HepG2 (cell line): Measurements from ENCODE around the gene ZNF792. TPM values are rescaled to one million over a fixed set of nuclear protein-coding genes. Genes with fewer than 3 reads are reported as not detected.

Experiments
- ATAC-seq: fragments of 200-7000 bp; cut with Tn5 transposase; 3 replicates; pipeline ENCODE4 v1.9.1; 2020; ENCODE audit warnings: mild to moderate bottlenecking, moderate library complexity
- BruUV-seq: library from RNA; stranded (reverse); fragments of 400-500 nt; replicated peaks from 2 replicates; lab custom pipeline; 2021; lab: Mats Ljungman, UMichigan
- CTCF ChIA-PET: fragments of 300-600 bp; formaldehyde crosslinking; extraction: SDS; loops from one replicate; lab custom pipeline; 2021; ENCODE audit warnings: low total read pairs, inconsistent platforms, low intra/inter-chr PET ratio; lab: Yijun Ruan, JAX
- POLR2A ChIA-PET: fragments of 350-600 bp; sonication (Branson Sonifier 250); formaldehyde crosslinking; loops from one replicate; lab custom pipeline; 2020; ENCODE audit warnings: antibody characterized with exemption, inconsistent platforms; lab: Yijun Ruan, JAX
- DNase-seq: peaks from one replicate; pipeline ENCODE4 v3.0.0-alpha.2; 2015; ENCODE audit warnings: low spot score
- FAIRE-seq: peaks from 3 replicates; lab custom pipeline; 2011; peaks lifted over from hg19 to GRCh38; lab: Jason Lieb, UNC
- H2AFZ ChIP-seq: one replicate; pipeline ENCODE4 v1.6.1; 2011; ENCODE audit warnings: low read length, inconsistent platforms
- H3K27ac ChIP-seq: fragments of 300-600 bp; 3 replicates; pipeline ENCODE4 v1.8.0; 2011; ENCODE audit warnings: mixed run types, mild to moderate bottlenecking, mixed read lengths, low read length, inconsistent platforms; ENCODE audit not compliant: insufficient read depth; ENCODE audit errors: extremely low read length
- H3K27me3 ChIP-seq, 2 experiments: fragments of 200-600 bp in 1 of 2; 2 replicates in 1 of 2; 3 replicates in 1 of 2; pipeline versions ENCODE4 v1.6.0 to v1.8.0; 2011; ENCODE audit warnings: low read length in 2 of 2, mild to moderate bottlenecking in 2 of 2, moderate library complexity in 2 of 2, inconsistent platforms in 1 of 2; ENCODE audit not compliant: insufficient read depth in 2 of 2, control insufficient read depth in 1 of 2
- H3K36me3 ChIP-seq, 2 experiments: fragments of 200-600 bp in 1 of 2; replicated peaks in 1 of 2; 2 replicates in 1 of 2; 3 replicates in 1 of 2; pipeline versions ENCODE4 v1.5.1 to v1.8.0; 2011; ENCODE audit warnings: low read length in 2 of 2, inconsistent platforms in 1 of 2; ENCODE audit not compliant: insufficient read depth in 2 of 2, control insufficient read depth in 1 of 2
- H3K4me1 ChIP-seq: 2 replicates; pipeline ENCODE4 v1.5.1; 2012; ENCODE audit warnings: low read length, inconsistent platforms; ENCODE audit not compliant: insufficient read depth
- H3K4me2 ChIP-seq: 2 replicates; pipeline ENCODE4 v1.6.0; 2011; ENCODE audit warnings: low read depth, low read length, inconsistent platforms
- H3K4me3 ChIP-seq, 3 experiments: fragments of 200-600 bp in 1 of 3; sonication (generic), shearing (Covaris generic) in 1 of 3; replicated peaks in 1 of 3; 2 replicates each; pipeline ENCODE4 v1.5.1; 2011 to 2016; ENCODE audit warnings: low read length in 3 of 3, inconsistent platforms in 2 of 3, low read depth in 2 of 3, mild to moderate bottlenecking in 2 of 3, control low read depth in 1 of 3, mixed read lengths in 1 of 3; ENCODE audit not compliant: insufficient read depth in 1 of 3
- H3K79me2 ChIP-seq: one replicate; pipeline ENCODE4 v1.6.1; 2011; ENCODE audit warnings: low read length, inconsistent platforms; ENCODE audit not compliant: insufficient read depth
- H3K9ac ChIP-seq: 2 replicates; pipeline ENCODE4 v1.6.0; 2011; ENCODE audit warnings: mild to moderate bottlenecking, low read depth, low read length, inconsistent platforms; ENCODE audit not compliant: insufficient read depth
- H3K9me3 ChIP-seq: 2 replicates; pipeline ENCODE4 v1.5.1; 2012; ENCODE audit warnings: mild to moderate bottlenecking, low read length
- H4K20me1 ChIP-seq: 2 replicates; pipeline ENCODE4 v1.6.0; 2011; ENCODE audit warnings: inconsistent platforms, mild to moderate bottlenecking, low read length, moderate library complexity; ENCODE audit not compliant: insufficient read depth
- CENPT ChIP-seq: sonication (generic); formaldehyde crosslinking; IDR thresholded peaks from 2 replicates; pipeline ENCODE4 v1.8.0; 2022; ENCODE audit warnings: low read depth, mild to moderate bottlenecking, moderate library complexity, missing genetic modification reagents
- FOXA1 ChIP-seq, 2 experiments: fragments of 450-650 bp in 1 of 2; sonication (generic) in 1 of 2; formaldehyde crosslinking in 1 of 2; IDR thresholded peaks; 2 replicates each; pipeline versions ENCODE4 v1.4.0 to v1.6.1; 2016 to 2020; ENCODE audit warnings: missing genetic modification reagents in 1 of 2
- FOXC1 ChIP-seq: sonication (generic); formaldehyde crosslinking; IDR thresholded peaks from 2 replicates; pipeline ENCODE4 v1.8.0; 2022; ENCODE audit warnings: mild to moderate bottlenecking, missing genetic modification reagents, borderline replicate concordance
- HOXA9 ChIP-seq: sonication (generic); formaldehyde crosslinking; IDR thresholded peaks from 2 replicates; pipeline ENCODE4 v1.8.1; 2022; ENCODE audit warnings: missing genetic modification reagents, mild to moderate bottlenecking, moderate library complexity, borderline replicate concordance
- JDP2 ChIP-seq: sonication (generic); formaldehyde crosslinking; IDR thresholded peaks from 2 replicates; pipeline ENCODE4 v1.8.1; 2022; ENCODE audit warnings: missing genetic modification reagents, borderline replicate concordance
- JUND ChIP-seq: sonication (generic); formaldehyde crosslinking; IDR thresholded peaks from 2 replicates; pipeline ENCODE4 v1.8.0; 2022; ENCODE audit warnings: mild to moderate bottlenecking, missing genetic modification reagents
- MEIS2 ChIP-seq: sonication (generic); formaldehyde crosslinking; IDR thresholded peaks from 2 replicates; pipeline ENCODE4 v1.9.0; 2021; ENCODE audit warnings: mild to moderate bottlenecking, missing genetic modification reagents
- PAWR ChIP-seq: sonication (generic); formaldehyde crosslinking; IDR thresholded peaks from 2 replicates; pipeline ENCODE4 v1.4.0; 2020; ENCODE audit warnings: missing genetic modification reagents, mild to moderate bottlenecking, borderline replicate concordance
- SAP130 ChIP-seq: IDR thresholded peaks from 2 replicates; pipeline ENCODE4 v1.6.1; 2016; ENCODE audit warnings: low read depth
- SOX6 ChIP-seq, 2 experiments: fragments of 450-650 bp in 1 of 2; sonication (generic) in 1 of 2; formaldehyde crosslinking in 1 of 2; IDR thresholded peaks; 2 replicates each; pipeline versions ENCODE4 v1.4.0 to v1.6.1; 2017 to 2020; ENCODE audit warnings: antibody characterized with exemption in 1 of 2, mild to moderate bottlenecking in 1 of 2, missing genetic modification reagents in 1 of 2
- U2AF1 ChIP-seq: fragments of 200-400 bp; formaldehyde crosslinking; optimal IDR thresholded peaks from 2 replicates; pipeline ENCODE3; 2017; ENCODE audit warnings: mild to moderate bottlenecking, low read depth, low read length
- ZFP37 ChIP-seq: sonication (generic); formaldehyde crosslinking; IDR thresholded peaks from 2 replicates; pipeline ENCODE4 v1.4.0; 2020; ENCODE audit warnings: missing genetic modification reagents, borderline replicate concordance
- ZFP41 ChIP-seq: sonication (generic); formaldehyde crosslinking; IDR thresholded peaks from 2 replicates; pipeline ENCODE4 v1.4.0; 2020; ENCODE audit warnings: mild to moderate bottlenecking, missing genetic modification reagents, borderline replicate concordance
- ZNF20 ChIP-seq: sonication (generic); formaldehyde crosslinking; IDR thresholded peaks from 2 replicates; pipeline ENCODE4 v1.4.0; 2020; ENCODE audit warnings: mild to moderate bottlenecking, moderate library complexity, missing genetic modification reagents
- ZNF264 ChIP-seq: sonication (generic); formaldehyde crosslinking; IDR thresholded peaks from 2 replicates; pipeline ENCODE4 v1.4.0; 2020; ENCODE audit warnings: missing genetic modification reagents
- ZNF296 ChIP-seq: sonication (generic); formaldehyde crosslinking; conservative IDR thresholded peaks from 2 replicates; pipeline ENCODE4 v1.5.0; 2020; ENCODE audit warnings: mild to moderate bottlenecking, missing genetic modification reagents
- ZNF451 ChIP-seq: sonication (generic); formaldehyde crosslinking; IDR thresholded peaks from 2 replicates; pipeline ENCODE4 v1.5.0; 2020; ENCODE audit warnings: mild to moderate bottlenecking, missing genetic modification reagents
- ZNF792 ChIP-seq: IDR thresholded peaks from 2 replicates; pipeline ENCODE4 v1.6.1; 2016
- ZNF891 ChIP-seq: sonication (generic); formaldehyde crosslinking; IDR thresholded peaks from 2 replicates; pipeline ENCODE4 v1.5.0; 2020; ENCODE audit warnings: mild to moderate bottlenecking, missing genetic modification reagents
- WGBS: methylation state at CpG from one replicate; pipeline ENCODE4 v1.1.6; 2017; ENCODE audit warnings: low lambda C conversion rate; 5-methylcytosine and 5-hydroxymethylcytosine counted together
- in situ Hi-C: cut with HindIII; loops from 2 replicates; pipeline ENCODE4 v1.10.0; 2017; ENCODE audit warnings: low pct_unique_long_range_greater_than_20kb; ENCODE audit not compliant: extremely low pct_ligation_motif_present
- intact Hi-C: fragments of 100-400 bp; cut with micrococcal nuclease; formaldehyde crosslinking; loops from one replicate; pipeline ENCODE4 v1.10.0; 2022; ENCODE audit not compliant: unreplicated experiment
- polyA plus RNA-seq, 8 experiments: library from polyadenylated mRNA; depleted of rRNA in 3 of 8; stranded (reverse) in 7 of 8; unstranded in 1 of 8; fragments of >200 nt; fragmentation: Illumina TruSeq in 4 of 8; extraction: Trizol in 4 of 8; gene quantifications; 2 replicates each; pipeline versions ENCODE4 v1.2.1 to v1.2.3, GENCODE V29; 2011 to 2016; ENCODE audit warnings: low read depth in 4 of 8, missing spikeins in 1 of 8, mixed read lengths in 1 of 8; ENCODE audit not compliant: insufficient read depth in 1 of 8
- total RNA-seq, 5 experiments: library from RNA; depleted of rRNA; stranded (reverse); fragments of >200 nt; fragmentation: Illumina TruSeq; extraction: Trizol; gene quantifications; 2 replicates each; pipeline ENCODE4 v1.2.3, GENCODE V29; 2016; ENCODE audit warnings: low read depth in 1 of 5
- TF ChIP-seq, protein P1 (sequence below): IDR thresholded peaks from 2 replicates; pipeline ENCODE4 v1.6.1; 2012; ENCODE audit warnings: low read length, improper control_type of control experiment

The ZNF792 gene
- total and polyA plus RNA-seq, 2 of the 13 experiments (the other 11 are each of a cell fraction or from before 2014, with no cell fraction given) = 5.5 to 11.5 TPM

DNA sequence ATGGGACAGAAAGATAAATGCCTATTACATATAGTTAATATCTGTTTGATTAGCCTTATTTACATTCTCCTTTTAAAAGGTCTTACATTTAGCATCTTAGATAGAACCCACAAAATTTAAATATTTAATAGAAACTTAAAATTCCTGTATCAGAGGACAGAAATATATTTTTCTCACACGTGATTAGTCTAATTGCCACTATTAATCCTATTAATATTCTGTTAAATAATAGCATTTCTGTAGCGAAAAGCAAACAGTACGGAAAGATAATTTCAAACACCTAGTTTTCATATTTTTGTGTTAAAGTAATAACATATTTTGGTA, 37.7 kb downstream of the ZNF792 start (continued):
- no peak for TF ChIP-seq ZFP41 (CRISPR knock-in tag)
- TF ChIP-seq JDP2 = no peak
- TF ChIP-seq MEIS2 (CRISPR knock-in tag) = no peak
- no peak for TF ChIP-seq SAP130 (CRISPR knock-in tag)
- TF ChIP-seq HOXA9 (CRISPR knock-in tag) = no peak
- TF ChIP-seq ZFP37 = no peak
- no peak for TF ChIP-seq FOXA1 (IDR thresholded peaks at IDR 0.05)
- no peak for TF ChIP-seq FOXA1 (CRISPR knock-in tag; IDR thresholded peaks at IDR 0.05)
- TF ChIP-seq ZNF296 (CRISPR knock-in tag) = no peak
- TF ChIP-seq, all 625 proteins: peak for 0

DNA sequence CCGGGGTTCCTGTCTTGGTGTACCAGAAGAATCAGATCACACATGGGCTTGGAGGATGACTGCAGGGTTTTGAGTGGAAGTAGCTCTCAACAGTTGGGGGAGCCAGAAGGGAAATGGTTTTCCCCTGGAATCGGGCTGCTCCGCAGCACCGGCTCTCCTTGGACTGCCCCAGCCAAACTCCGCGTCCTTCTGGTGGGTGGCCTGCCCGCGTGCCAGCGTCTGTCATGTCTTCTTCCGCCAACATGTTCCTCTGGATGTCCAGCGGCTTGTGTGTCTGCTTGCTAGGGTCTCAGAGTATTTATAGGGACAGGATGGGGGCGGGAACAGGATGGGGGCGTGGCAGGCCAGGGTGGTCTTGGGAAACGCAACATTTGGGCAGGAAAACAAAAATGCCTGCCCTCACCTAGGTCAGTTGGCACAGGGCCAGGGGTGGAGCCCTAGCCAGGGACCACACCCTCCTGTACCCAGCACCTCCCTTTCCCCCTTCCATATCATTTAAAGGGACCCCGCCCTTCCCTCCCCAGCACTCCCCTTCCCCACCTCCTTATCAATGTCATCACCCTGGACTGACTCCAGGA, 38.7 kb downstream of the ZNF792 start:
- H4K20me1 ChIP-seq = no peaks in the 10 kb centered on the region

More for the DNA sequence above, 38.7 kb downstream of the ZNF792 start:
- no TSS peak for BruUV-seq
- H3K9ac ChIP-seq = no peak overlapping the region
- ATAC-seq (no peak), DNase-seq (no peak), FAIRE-seq (no peak)
- no peaks in the 10 kb centered on the region for H3K27me3 ChIP-seq
- intact Hi-C loops = no loop called here
- no peak overlapping the region for H3K4me2 ChIP-seq
- no peak overlapping the region for H3K27ac ChIP-seq
- H2AFZ ChIP-seq = no peak overlapping the region
- in situ Hi-C loops = no loop called here
- ChIA-PET CTCF (no interaction called here), POLR2A (interaction anchor here (1.8 kb wide), 1 partner anchor 70 kb away, joined by 10 read pairs; no protein-coding TSS in a partner anchor)
- H3K36me3 ChIP-seq = no peaks in the 10 kb centered on the region
- no peaks in the 10 kb centered on the region for H3K9me3 ChIP-seq
- no peaks in the 10 kb centered on the region for H3K79me2 ChIP-seq
- WGBS = 88% methylated on average over 15 of the region's 15 CpGs
- H3K4me1 ChIP-seq = peaks cover 23% of the 10 kb centered on the region
- TF ChIP-seq ZNF264 (CRISPR knock-in tag) = no peak
- no peak for TF ChIP-seq ZNF891 (CRISPR knock-in tag)
- TF ChIP-seq PAWR (CRISPR knock-in tag) = no peak
- no peak for TF ChIP-seq ZFP41 (CRISPR knock-in tag)
- TF ChIP-seq FOXC1 (CRISPR knock-in tag) = no peak
- TF ChIP-seq U2AF1 = no peak
- no peak for TF ChIP-seq JUND (CRISPR knock-in tag)
- no peak for TF ChIP-seq ZNF20 (CRISPR knock-in tag)
- no peak for TF ChIP-seq CENPT (CRISPR knock-in tag)
- TF ChIP-seq, protein P1, sequence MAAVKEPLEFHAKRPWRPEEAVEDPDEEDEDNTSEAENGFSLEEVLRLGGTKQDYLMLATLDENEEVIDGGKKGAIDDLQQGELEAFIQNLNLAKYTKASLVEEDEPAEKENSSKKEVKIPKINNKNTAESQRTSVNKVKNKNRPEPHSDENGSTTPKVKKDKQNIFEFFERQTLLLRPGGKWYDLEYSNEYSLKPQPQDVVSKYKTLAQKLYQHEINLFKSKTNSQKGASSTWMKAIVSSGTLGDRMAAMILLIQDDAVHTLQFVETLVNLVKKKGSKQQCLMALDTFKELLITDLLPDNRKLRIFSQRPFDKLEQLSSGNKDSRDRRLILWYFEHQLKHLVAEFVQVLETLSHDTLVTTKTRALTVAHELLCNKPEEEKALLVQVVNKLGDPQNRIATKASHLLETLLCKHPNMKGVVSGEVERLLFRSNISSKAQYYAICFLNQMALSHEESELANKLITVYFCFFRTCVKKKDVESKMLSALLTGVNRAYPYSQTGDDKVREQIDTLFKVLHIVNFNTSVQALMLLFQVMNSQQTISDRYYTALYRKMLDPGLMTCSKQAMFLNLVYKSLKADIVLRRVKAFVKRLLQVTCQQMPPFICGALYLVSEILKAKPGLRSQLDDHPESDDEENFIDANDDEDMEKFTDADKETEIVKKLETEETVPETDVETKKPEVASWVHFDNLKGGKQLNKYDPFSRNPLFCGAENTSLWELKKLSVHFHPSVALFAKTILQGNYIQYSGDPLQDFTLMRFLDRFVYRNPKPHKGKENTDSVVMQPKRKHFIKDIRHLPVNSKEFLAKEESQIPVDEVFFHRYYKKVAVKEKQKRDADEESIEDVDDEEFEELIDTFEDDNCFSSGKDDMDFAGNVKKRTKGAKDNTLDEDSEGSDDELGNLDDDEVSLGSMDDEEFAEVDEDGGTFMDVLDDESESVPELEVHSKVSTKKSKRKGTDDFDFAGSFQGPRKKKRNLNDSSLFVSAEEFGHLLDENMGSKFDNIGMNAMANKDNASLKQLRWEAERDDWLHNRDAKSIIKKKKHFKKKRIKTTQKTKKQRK = no peak
- TF ChIP-seq ZNF792 (CRISPR knock-in tag) = no peak
- TF ChIP-seq SOX6 (IDR thresholded peaks at IDR 0.05) = no peak
- TF ChIP-seq SOX6 (CRISPR knock-in tag; IDR thresholded peaks at IDR 0.05) = no peak
- no peak for TF ChIP-seq ZNF451 (CRISPR knock-in tag)
- no peak overlapping the region for H3K4me3 ChIP-seq
